Activated T-cell treated with anti-CD3 and anti-CD28 coated beads for 1 hour (primary cell): ENCODE measurements around the gene IGHMBP2.

Source experiments
- DNase-seq: peaks from one replicate; pipeline ENCODE4 v3.0.0-alpha.2; 2020; ENCODE audit warnings: low read depth

The IGHMBP2 gene

DNA sequence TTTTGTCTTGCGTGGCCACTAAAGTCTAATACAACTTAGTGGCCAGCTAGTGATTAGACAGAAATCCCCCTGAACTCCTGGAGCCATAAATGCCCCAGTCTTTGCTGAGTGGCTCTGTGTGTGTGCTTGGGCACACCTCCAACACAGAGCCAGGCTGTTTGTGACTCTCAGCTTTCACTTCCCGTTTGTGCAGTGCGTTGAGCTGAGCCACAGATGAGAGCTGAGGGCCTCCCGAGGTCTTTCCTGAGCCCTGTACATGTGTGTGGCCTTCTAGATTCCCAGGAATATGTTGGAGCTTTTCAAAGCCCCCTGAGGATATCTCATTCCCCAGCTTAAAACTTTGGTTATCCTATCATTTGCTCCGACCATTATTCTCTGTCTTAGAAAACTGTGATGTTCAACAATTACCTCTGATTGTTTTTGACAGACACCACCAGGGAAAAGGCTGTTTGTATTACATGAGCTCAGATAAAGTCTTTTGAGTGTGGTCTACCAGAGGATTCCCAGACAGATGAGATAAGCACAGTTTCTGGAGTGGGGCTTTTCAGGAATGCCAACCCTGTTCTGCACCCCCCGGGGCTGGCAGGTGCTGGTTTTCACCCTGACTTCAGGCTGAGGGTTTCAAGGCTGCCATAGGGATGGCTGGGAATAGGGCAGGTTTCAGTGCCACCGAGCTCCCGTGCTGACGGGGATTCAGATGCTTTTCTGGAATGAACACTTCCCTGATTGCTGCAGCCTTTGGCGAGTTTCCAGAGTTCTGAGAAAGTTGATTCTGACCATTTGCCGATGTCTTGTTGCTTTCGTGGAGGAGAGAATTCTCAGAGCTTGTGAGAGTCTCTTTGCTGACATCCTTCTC, 23.8 kb downstream of the IGHMBP2 start:
- DNase-seq, result no peak

- DNase-seq, result no peak
Observed at GRCh38 chr11:68928136-68928880, 24.6 kb downstream of the IGHMBP2 start.

GRCh38 chr11:68929135-68929534, 25.4 kb downstream of the IGHMBP2 start:
- DNase-seq, result no peak

DNA sequence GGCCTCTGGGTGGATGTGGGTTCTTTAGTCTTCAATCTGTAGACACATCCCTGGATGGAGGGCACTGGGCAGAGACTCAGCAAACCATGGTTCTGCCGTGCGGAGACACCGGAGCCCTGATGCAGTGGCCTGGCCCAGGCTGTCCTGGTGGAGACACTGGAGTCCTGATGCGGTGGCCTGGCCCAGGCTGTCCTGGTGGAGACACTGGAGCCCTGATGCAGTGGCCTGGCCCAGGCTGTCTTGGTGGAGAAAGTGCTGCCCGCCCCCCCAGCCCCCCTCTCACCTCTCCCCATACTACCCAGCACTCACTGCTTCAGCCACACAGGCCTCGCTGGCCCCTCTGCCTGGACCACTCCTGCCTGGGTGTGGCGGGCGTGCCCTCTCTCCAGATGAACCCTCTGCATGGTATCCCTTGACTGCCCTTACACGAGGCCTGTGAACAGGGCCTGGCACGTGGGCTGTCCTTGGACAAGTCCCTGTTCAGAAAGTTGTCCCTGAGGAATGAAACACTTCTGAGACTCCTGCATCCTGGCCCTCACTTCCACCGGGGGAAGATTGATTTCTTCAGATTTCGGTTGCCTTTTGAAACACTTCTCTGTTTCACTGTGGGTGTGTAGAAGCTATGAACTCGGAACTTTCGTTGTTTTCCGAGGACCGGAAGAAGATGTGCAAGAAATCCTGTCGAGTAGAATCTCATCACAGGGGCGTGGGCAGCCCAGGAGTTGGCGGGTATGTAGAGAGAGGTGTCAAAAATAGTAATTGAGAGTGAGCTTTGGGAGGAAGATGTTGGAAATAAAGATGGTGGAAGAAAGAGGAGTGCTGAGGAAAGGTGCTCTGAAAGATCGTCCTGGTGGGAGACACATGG, 26.2 kb downstream of the IGHMBP2 start:
- DNase-seq, result no peak

GRCh38 chr11:68930991-68931855, 27.5 kb downstream of the IGHMBP2 start:
- no peak for DNase-seq

- DNase-seq, result no peak
Observed at GRCh38 chr11:68931911-68932310, 28.2 kb downstream of the IGHMBP2 start.

DNA sequence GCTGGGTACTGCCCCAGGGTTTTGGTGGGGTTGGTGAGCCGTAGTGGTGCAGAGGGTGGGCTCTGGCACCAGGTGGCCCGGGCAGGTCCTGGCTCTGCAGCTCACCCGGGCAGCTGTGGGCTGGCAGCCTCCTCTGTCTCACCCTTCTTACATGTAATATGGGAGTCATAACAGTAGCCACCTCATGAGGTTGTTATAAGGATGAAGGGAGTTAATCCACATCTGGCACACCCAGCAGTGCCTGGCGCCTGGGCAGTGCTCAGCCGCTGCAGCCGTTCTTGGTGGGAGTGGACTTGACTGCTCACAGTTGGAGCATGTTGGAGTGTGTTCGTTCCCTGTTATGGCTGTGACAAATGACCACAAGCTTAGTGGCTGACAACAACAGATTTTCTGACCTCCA, 28.7 kb downstream of the IGHMBP2 start:
- DNase-seq, result no peak

GRCh38 chr11:68932933-68933577, 29.4 kb downstream of the IGHMBP2 start:
- no peak for DNase-seq

GRCh38 chr11:68933605-68934320, 30.1 kb downstream of the IGHMBP2 start:
- DNase-seq, result no peak

DNA sequence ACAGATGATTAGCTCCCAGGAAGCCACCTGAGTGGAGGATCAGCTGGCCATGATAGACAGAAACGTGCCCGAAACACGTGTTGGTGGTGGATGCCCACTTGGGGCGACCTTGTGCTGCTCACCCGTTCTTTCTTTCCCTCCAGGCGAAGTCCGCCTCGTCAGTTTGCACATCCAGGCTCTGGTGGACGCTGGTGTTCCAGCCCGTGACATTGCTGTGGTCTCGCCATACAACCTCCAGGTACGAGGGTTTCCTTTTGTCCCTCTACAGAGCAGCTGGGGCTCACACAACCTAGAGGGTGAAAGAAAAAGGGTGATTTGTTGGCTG, 30.6 kb downstream of the IGHMBP2 start:
- no peak for DNase-seq

GRCh38 chr11:68934666-68935065, 31.0 kb downstream of the IGHMBP2 start:
- DNase-seq, result no peak

DNA sequence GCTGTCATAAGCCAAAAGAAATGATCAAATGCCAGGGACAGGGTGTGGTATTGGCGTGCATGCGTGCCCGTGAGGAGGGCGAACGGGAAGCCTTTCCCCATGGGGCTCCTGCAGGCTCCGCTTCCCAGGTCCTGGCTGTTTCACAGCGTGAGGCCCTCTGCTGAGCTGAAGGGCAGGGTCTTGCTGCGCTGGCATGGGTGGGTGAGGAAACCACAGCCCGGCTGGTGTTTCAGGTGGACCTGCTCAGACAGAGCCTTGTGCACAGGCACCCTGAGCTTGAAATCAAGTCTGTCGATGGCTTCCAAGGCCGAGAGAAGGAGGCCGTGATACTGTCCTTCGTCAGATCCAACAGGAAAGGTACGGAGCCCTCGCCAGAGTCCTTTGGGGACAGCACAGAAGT, 31.4 kb downstream of the IGHMBP2 start:
- DNase-seq, result no peak

DNA sequence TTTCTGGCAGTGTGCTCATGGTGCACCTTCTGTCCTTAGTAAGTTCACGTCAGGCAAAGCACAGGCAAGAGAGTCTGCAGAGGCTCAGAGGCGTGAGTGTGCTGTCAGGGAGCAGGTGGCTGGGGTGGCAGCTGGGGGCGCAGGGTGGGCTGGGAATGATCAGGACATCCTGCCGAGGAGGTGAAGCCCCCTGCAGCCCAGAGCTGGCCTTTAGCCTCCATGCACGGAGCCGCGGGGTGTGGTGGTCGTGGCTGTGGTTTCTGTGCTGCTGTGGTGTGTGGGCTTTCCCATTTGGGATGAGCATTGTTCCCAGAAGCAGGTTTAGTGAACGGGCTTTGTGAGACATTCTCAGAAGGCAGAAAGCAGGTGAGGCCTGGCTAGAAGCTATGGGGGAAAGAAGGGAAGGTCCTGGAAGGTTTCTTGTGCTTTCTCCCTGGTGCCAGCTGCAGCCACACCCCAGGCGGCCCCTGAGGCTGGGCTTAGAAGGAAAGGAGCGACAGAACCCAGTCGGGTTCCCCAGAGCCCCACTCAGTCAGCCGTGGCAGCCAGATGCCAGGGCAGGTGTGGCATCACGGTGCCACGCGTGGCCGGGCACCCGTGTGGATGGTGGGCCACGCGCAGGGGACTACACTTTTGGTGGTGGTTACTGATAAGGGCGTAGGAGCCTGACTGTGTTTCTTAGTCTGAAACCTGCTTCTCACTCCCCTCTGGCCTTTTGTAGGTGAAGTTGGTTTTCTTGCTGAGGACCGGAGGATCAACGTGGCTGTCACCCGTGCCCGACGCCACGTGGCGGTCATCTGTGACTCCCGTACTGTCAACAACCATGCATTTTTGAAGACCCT, 32.0 kb downstream of the IGHMBP2 start:
- no peak for DNase-seq

DNA sequence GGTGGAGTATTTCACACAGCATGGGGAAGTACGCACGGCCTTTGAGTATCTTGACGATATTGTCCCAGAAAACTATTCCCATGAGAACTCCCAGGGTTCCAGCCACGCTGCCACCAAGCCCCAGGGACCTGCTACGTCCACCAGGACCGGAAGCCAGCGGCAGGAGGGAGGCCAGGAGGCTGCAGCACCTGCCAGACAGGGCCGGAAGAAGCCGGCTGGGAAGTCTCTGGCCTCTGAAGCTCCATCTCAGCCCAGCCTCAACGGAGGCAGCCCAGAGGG, 32.6 kb downstream of the IGHMBP2 start:
- no peak for DNase-seq

GRCh38 chr11:68936676-68937620, 33.3 kb downstream of the IGHMBP2 start:
- no peak for DNase-seq

DNA sequence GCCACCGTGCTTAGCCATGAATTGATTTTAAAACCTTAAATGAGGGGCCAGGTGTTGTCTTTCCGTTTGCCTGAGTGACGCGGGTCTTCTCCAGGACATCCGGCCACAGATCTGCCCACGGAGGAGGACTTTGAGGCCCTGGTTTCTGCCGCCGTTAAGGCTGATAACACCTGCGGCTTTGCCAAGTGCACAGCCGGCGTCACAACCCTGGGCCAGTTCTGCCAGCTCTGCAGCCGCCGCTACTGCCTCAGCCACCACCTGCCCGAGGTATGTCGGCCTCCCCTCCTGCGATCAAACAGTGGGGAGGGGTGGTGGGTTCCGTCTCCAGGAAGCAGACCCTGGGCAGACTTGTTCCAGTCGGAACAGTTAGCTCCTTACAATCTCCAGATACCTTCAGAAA, 34.4 kb downstream of the IGHMBP2 start:
- no peak for DNase-seq

DNA sequence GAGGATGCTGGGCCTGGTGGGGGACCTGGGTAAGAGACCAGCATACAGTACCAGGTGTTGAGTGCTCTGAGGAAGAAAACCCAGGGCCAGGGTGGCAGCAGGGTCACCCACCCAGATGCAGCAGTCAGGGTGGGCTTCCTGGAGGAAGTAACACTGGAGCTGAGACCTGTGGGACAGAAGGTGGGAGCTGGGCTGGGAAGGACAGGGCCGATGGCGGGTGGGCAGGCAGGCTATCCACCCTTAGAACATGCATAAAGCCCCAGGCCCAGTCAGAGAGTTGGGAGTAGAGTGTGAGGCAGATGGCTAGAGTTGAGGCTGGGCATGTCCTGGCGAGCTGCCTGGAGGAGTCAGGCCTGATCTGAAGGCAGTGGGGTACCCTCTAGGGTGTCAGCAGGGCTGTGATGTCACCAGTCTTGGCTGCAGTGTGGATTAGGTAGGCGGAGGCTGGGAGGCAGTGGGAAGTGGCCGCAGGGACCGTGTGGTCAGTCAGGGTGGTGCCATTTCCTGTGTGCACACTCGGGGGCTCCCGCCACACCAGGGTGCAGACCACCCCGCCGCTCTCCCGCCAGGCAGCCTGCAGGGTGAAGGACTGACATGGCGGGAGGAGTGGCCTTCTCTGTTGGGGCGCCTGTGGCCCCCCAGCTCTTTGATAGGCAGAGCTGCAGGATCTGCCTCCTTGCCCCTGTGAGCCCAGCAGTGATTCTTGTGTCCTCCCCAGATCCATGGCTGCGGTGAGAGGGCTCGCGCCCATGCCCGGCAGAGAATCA, 35.3 kb downstream of the IGHMBP2 start:
- DNase-seq, result no peak
